Measurements from ENCODE around the gene CCDC174.

The CCDC174 gene

GRCh38 chr3:14658978-14659377, 7.4 kb downstream of the CCDC174 start:
- DNase-seq: no peak

- DNase-seq: no peak
Measured at GRCh38 chr3:14660942-14661341, 9.4 kb downstream of the CCDC174 start.

GRCh38 chr3:14663396-14664135, 12.0 kb downstream of the CCDC174 start:
- peak; percentile 34 for DNase-seq

GRCh38 chr3:14664170-14664569, 12.6 kb downstream of the CCDC174 start:
- no peak for DNase-seq

GRCh38 chr3:14672588-14672987, 21.0 kb downstream of the CCDC174 start:
- DNase-seq: no peak

- no peak for DNase-seq
Measured at GRCh38 chr3:14674841-14675240, 23.3 kb downstream of the CCDC174 start, which contains the start of gene C3orf20. C3orf20 (plus strand) TSS chr3:14675141; CDS start chr3:14682714, 7,573 bp downstream.

- DNase-seq: no peak
Measured at GRCh38 chr3:14676881-14677280, 25.3 kb downstream of the CCDC174 start.

GRCh38 chr3:14678015-14678503, 26.5 kb downstream of the CCDC174 start:
- no peak for DNase-seq

- no peak for DNase-seq
Measured at GRCh38 chr3:14680115-14680514, 28.6 kb downstream of the CCDC174 start.

GRCh38 chr3:14680716-14681115, 29.2 kb downstream of the CCDC174 start:
- no peak for DNase-seq

GRCh38 chr3:14684447-14684846, 32.9 kb downstream of the CCDC174 start:
- DNase-seq: no peak

- DNase-seq: no peak
Measured at GRCh38 chr3:14685179-14685578, 33.6 kb downstream of the CCDC174 start.

GRCh38 chr3:14687360-14687759, 35.8 kb downstream of the CCDC174 start:
- DNase-seq: no peak

GRCh38 chr3:14688525-14688924, 37.0 kb downstream of the CCDC174 start:
- no peak for DNase-seq

GRCh38 chr3:14689247-14689980, 37.9 kb downstream of the CCDC174 start:
- DNase-seq: no peak

GRCh38 chr3:14691239-14691638, 39.7 kb downstream of the CCDC174 start:
- no peak for DNase-seq

GRCh38 chr3:14691719-14692118, 40.2 kb downstream of the CCDC174 start:
- DNase-seq: no peak

GRCh38 chr3:14698601-14699244, 47.2 kb downstream of the CCDC174 start:
- no peak for DNase-seq

- DNase-seq: no peak
Measured at GRCh38 chr3:14699643-14700042, 48.1 kb downstream of the CCDC174 start.

- DNase-seq: no peak
Measured at GRCh38 chr3:14700891-14701290, 49.3 kb downstream of the CCDC174 start.

- no peak for DNase-seq
Measured at GRCh38 chr3:14701676-14702075, 50.1 kb downstream of the CCDC174 start.

- no peak for DNase-seq
Measured at GRCh38 chr3:14703128-14703750, 51.7 kb downstream of the CCDC174 start.

- no peak for DNase-seq
Measured at GRCh38 chr3:14703791-14704190, 52.2 kb downstream of the CCDC174 start.

Measured in DMS 273 treated with DMSO at 0.1 percent for 48 hours (cell line).